Activated CD4-positive, alpha-beta T cell treated with anti-CD3 and anti-CD28 coated beads for 36 hours (primary cell): ENCODE results near the gene ZNF746. TPM values are rescaled to one million over a fixed set of nuclear protein-coding genes. Genes with fewer than 3 reads are reported as not detected.
A peak's percentile ranks its signal among the peaks of the same experiment; 100 is the strongest.

Experiments
- ATAC-seq: fragments of 200-7000 bp; cut with Tn5 transposase; one replicate; pipeline ENCODE4 v1.10.0; 2021; ENCODE audit warnings: mild to moderate bottlenecking, moderate library complexity
- CTCF ChIA-PET: fragments of 350-600 bp; sonication (Branson Sonifier 250); formaldehyde crosslinking; loops from one replicate; lab custom pipeline; 2021; ENCODE audit warnings: antibody characterized with exemption; lab: Charles Lee
- POLR2A ChIA-PET: fragments of 350-600 bp; sonication (Branson Sonifier 250); formaldehyde crosslinking; loops from one replicate; lab custom pipeline; 2021; ENCODE audit warnings: antibody characterized with exemption, inconsistent platforms; lab: Charles Lee
- DNase-seq: peaks from one replicate; pipeline ENCODE4 v3.0.0-alpha.2; 2020
- H3K27ac Mint-ChIP-seq: one replicate; pipeline ENCODE4 v1.8.0; 2021; ENCODE audit warnings: mixed read lengths
- H3K27me3 Mint-ChIP-seq: one replicate; pipeline ENCODE4 v1.8.0; 2021; ENCODE audit warnings: mixed read lengths
- H3K36me3 Mint-ChIP-seq: one replicate; pipeline ENCODE4 v1.8.0; 2021; ENCODE audit warnings: low read depth, mixed read lengths
- H3K4me1 Mint-ChIP-seq: one replicate; pipeline ENCODE4 v1.8.0; 2021; ENCODE audit warnings: mixed read lengths
- H3K4me3 Mint-ChIP-seq: one replicate; pipeline ENCODE4 v1.8.0; 2021; ENCODE audit warnings: mild to moderate bottlenecking, moderate library complexity, mixed read lengths
- H3K9me3 Mint-ChIP-seq: one replicate; pipeline ENCODE4 v1.8.0; 2021; ENCODE audit warnings: low read depth, mixed read lengths
- intact Hi-C, 2 experiments: fragments of 100-400 bp; cut with DNase I in 1 of 2; cut with micrococcal nuclease in 1 of 2; formaldehyde crosslinking; loops; one replicate each; pipeline versions ENCODE4 v1.14.2 to v1.15.1; 2022 to 2024; cut with DNase I, micrococcal nuclease
- total RNA-seq, 2 experiments: library from RNA; stranded (reverse); gene quantifications; one replicate each; pipeline ENCODE4 v1.2.3, GENCODE V29; 2021

Gene ZNF746
- total RNA-seq, 2 experiments from 2014 or later: 14.2 to 15.2 TPM

GRCh38 chr7:149471289-149471953 lies 26.2 kb downstream of the ZNF746 start:
- ChIA-PET POLR2A (no interaction called here), CTCF (no interaction called here)
- H3K36me3 Mint-ChIP-seq: peaks cover 34% of the 10 kb centered on the region
- no peak for ATAC-seq
- H3K9me3 Mint-ChIP-seq: no peaks in the 10 kb centered on the region
- no peak overlapping the region for H3K4me3 Mint-ChIP-seq
- no peaks in the 10 kb centered on the region for H3K27me3 Mint-ChIP-seq
- no peak overlapping the region for H3K27ac Mint-ChIP-seq
- intact Hi-C loops: no loop called here
- DNase-seq: no peak
- H3K4me1 Mint-ChIP-seq: no peaks in the 10 kb centered on the region

DNA sequence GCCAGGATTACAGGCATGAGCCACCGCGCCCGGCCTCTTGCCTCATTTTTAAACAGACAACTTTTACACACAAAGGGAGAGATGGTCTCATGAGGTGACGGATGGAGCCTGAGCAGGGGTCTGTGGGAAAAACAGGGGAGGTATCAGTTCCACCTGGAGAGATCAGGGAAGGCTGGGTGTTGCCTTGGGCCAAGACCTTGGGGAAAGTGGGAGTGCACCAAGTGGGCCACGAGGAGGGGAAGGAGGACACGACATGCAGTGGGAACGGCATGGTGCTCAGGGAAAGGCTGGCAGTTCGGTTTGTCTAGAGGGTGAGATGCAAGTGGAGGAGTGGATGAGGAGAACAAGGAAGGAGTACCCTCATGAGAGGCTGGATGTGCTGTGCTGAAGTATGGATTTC lies 27.8 kb downstream of the ZNF746 start:
- intact Hi-C loops: no loop called here
- Mint-ChIP-seq H3K36me3 (peaks cover 26% of the 10 kb centered on the region), H3K4me3 (no peak overlapping the region), H3K9me3 (no peaks in the 10 kb centered on the region), H3K27ac (no peak overlapping the region), H3K4me1 (no peaks in the 10 kb centered on the region), H3K27me3 (peaks cover 3% of the 10 kb centered on the region)
- ATAC-seq: no peak
- POLR2A ChIA-PET: no interaction called here
- CTCF ChIA-PET: interaction anchor here (0.7 to 1.0 kb wide), 2 partner anchors 10 to 154 kb away, joined by 3 read pairs; no protein-coding TSS in a partner anchor
- DNase-seq: no peak

- Mint-ChIP-seq H3K36me3 (peaks cover 14% of the 10 kb centered on the region), H3K27me3 (peaks cover 7% of the 10 kb centered on the region), H3K9me3 (no peaks in the 10 kb centered on the region), H3K4me1 (no peaks in the 10 kb centered on the region), H3K4me3 (no peak overlapping the region), H3K27ac (no peak overlapping the region)
- POLR2A ChIA-PET: no interaction called here
- DNase-seq (no peak), ATAC-seq (no peak)
- intact Hi-C loops: no loop called here
- CTCF ChIA-PET: interaction anchor here (1.0 kb wide), 1 partner anchor 13 kb away, joined by 6 read pairs; no protein-coding TSS in a partner anchor
Measured at GRCh38 chr7:149468208-149468607, 29.4 kb downstream of the ZNF746 start.

- no peaks in the 10 kb centered on the region for H3K9me3 Mint-ChIP-seq
- ChIA-PET POLR2A (no interaction called here), CTCF (interaction anchor here (1.0 kb wide), 1 partner anchor 14 kb away, joined by 6 read pairs; no protein-coding TSS in a partner anchor)
- ATAC-seq (no peak), DNase-seq (no peak)
- no peak overlapping the region for H3K4me3 Mint-ChIP-seq
- H3K27ac Mint-ChIP-seq: no peak overlapping the region
- H3K4me1 Mint-ChIP-seq: no peaks in the 10 kb centered on the region
- H3K27me3 Mint-ChIP-seq: peaks cover 7% of the 10 kb centered on the region
- H3K36me3 Mint-ChIP-seq: peaks cover 6% of the 10 kb centered on the region
- intact Hi-C loops: no loop called here
Measured at GRCh38 chr7:149467321-149467859, 30.2 kb downstream of the ZNF746 start.

DNA sequence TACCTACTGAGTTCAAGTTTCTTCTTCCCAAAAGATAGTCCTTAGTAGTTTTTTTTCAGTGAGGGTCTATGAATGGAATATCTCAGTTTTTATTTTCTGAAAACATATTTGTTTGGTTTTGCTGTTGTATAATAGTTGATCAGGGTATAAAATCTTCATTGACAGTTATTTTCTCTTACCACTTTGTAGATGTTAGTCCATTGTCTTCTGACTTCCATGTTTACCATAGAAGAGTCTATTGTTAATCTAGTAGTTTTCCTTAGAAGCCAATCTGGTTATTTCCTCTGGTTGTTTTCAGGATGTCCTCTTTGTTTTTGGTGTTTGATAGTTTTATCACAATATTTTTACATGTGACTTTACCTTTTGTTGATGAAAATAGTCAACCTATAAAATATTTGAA lies 31.2 kb downstream of the ZNF746 start:
- CTCF ChIA-PET: interaction anchor here (1.3 kb wide), 1 partner anchor 43 kb away, joined by 4 read pairs; no protein-coding TSS in a partner anchor

DNA sequence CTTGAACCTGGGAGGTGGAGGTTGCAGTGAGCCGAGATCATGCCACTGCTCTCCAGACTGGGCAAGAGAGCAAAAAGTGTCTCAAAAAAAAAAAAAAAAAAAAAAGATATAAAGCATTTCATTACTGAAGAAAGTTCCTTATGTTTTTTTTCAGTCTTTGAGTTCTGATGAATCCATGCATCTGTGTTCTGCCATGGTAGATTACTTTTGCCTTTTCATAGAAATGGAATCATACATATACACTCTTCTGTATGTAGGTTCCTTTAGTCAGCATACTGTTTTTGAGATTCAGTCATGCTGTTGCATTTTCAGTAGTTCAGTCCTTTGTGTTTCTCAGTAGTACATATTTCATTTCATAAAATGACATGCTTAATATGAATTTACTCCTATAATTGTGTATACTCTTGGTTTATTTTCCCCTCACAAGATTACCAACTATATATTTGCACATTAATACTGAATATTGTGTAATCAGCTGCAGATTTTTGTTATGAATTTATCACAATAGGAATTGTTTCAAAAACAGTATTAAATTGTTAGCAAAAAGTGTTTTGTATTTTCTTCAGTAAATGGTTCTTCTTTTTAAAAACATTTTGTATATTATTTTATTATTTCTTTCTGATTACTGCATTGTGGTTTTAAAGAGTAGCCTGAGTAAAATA lies 34.0 kb downstream of the ZNF746 start:
- Mint-ChIP-seq H3K27me3 (peaks cover 10% of the 10 kb centered on the region), H3K36me3 (no peaks in the 10 kb centered on the region), H3K27ac (no peak overlapping the region), H3K4me1 (peaks cover 10% of the 10 kb centered on the region), H3K4me3 (no peak overlapping the region), H3K9me3 (no peaks in the 10 kb centered on the region)
- ChIA-PET POLR2A (no interaction called here), CTCF (interaction anchor here (1.3 kb wide), 1 partner anchor 13 kb away, joined by 3 read pairs; no protein-coding TSS in a partner anchor)
- intact Hi-C loops: loop anchor here in 1 of 2 experiments (5.0 kb wide), 1 partner anchor 34 kb away; the partner anchor contains the start of gene ZNF746
- no peak for DNase-seq
- no peak for ATAC-seq

More for the DNA sequence above, 31.2 kb downstream of the ZNF746 start:
- no peak for ATAC-seq
- DNase-seq: no peak
- Mint-ChIP-seq H3K27me3 (peaks cover 10% of the 10 kb centered on the region), H3K4me3 (no peak overlapping the region), H3K36me3 (peaks cover under 1% of the 10 kb centered on the region), H3K27ac (no peak overlapping the region), H3K4me1 (peaks cover under 1% of the 10 kb centered on the region), H3K9me3 (no peaks in the 10 kb centered on the region)
- POLR2A ChIA-PET: no interaction called here
- intact Hi-C loops: no loop called here

- ChIA-PET POLR2A (interaction anchor here (0.7 kb wide), 1 partner anchor 58 kb away, joined by 7 read pairs; no protein-coding TSS in a partner anchor), CTCF (interaction anchor here (1.0 to 1.6 kb wide), 3 partner anchors 20 to 315 kb away, joined by 3 to 4 read pairs (median 4); partner anchors contain the start of gene ZNF398)
- Mint-ChIP-seq H3K27me3 (peaks cover 10% of the 10 kb centered on the region), H3K9me3 (no peaks in the 10 kb centered on the region), H3K4me3 (peak overlapping the region; percentile 15), H3K4me1 (peaks cover 20% of the 10 kb centered on the region), H3K36me3 (peaks cover 2% of the 10 kb centered on the region), H3K27ac (no peak overlapping the region)
- ATAC-seq (no peak), DNase-seq (no peak)
- intact Hi-C loops: loop anchor here in 1 of 2 experiments (5.0 kb wide), 1 partner anchor 35 kb away; the partner anchor contains the start of gene ZNF746
Measured at GRCh38 chr7:149462101-149462520, 35.5 kb downstream of the ZNF746 start.

- CTCF ChIA-PET: interaction anchor here (0.6 to 3.2 kb wide), 14 partner anchors 8 to 919 kb away, joined by 3 to 14 read pairs (median 3); partner anchors contain the start of gene ZNF398
- peak within 1 kb of the TSS; percentile 84 for H3K4me3 Mint-ChIP-seq
- H3K27me3 Mint-ChIP-seq: peaks cover 10% of the 10 kb centered on the region
- H3K36me3 Mint-ChIP-seq: peaks cover 4% of the 10 kb centered on the region
- H3K27ac Mint-ChIP-seq: peak within 1 kb of the TSS; percentile 87
- intact Hi-C loops: loop anchor here (1.0 to 5.0 kb wide), 8 partner anchors 37 to 370 kb away; partner anchors contain the start of genes ZNF746 (in 2 of the 2), ZNF783 (in 1 of the 2) and ZNF786 (in 1 of the 2)
- DNase-seq (peak; percentile 90), ATAC-seq (peak; percentile 96)
- no peaks in the 10 kb centered on the region for H3K9me3 Mint-ChIP-seq
- POLR2A ChIA-PET: interaction anchor here (0.7 to 1.2 kb wide), 5 partner anchors 18 to 265 kb away, joined by 3 to 4 read pairs (median 3); partner anchors contain the start of gene ZNF282
- peaks cover 21% of the 10 kb centered on the region for H3K4me1 Mint-ChIP-seq
Measured at GRCh38 chr7:149460493-149461277, 36.9 kb downstream of the ZNF746 start, which contains the start of gene ZNF777. Gene ZNF777 (minus strand): TSS chr7:149461062. CDS start chr7:149456022, 5,040 bp downstream.

- Mint-ChIP-seq H3K36me3 (peaks cover 10% of the 10 kb centered on the region), H3K4me1 (peaks cover 21% of the 10 kb centered on the region), H3K4me3 (peak overlapping the region; percentile 74), H3K27me3 (peaks cover 8% of the 10 kb centered on the region), H3K27ac (no peak overlapping the region), H3K9me3 (no peaks in the 10 kb centered on the region)
- ChIA-PET POLR2A (interaction anchor here (0.5 to 1.2 kb wide), 7 partner anchors 20 to 338 kb away, joined by 3 to 4 read pairs (median 3); partner anchors contain the start of gene ZNF282), CTCF (interaction anchor here (0.6 to 3.2 kb wide), 11 partner anchors 8 to 920 kb away, joined by 3 to 14 read pairs (median 3); no protein-coding TSS in a partner anchor)
- ATAC-seq: peak; percentile 34
- intact Hi-C loops: loop anchor here (1.0 to 5.0 kb wide), 9 partner anchors 37 to 369 kb away; partner anchors contain the start of genes ZNF746 (in 2 of the 2), ZNF783 (in 1 of the 2) and ZNF786 (in 1 of the 2)
- peak; percentile 55 for DNase-seq
Measured at GRCh38 chr7:149459540-149460452, 37.8 kb downstream of the ZNF746 start.
